ENCODE measurements around the gene PAQR8.
"Not testable (repeated sequence)": the region's sequence is repeated elsewhere in the genome, so short reads cannot be mapped to it uniquely, and the experiment has no call there.

Gene PAQR8

GRCh38 chr6:52377538-52378221 is 15.7 kb downstream of the PAQR8 start:
- no peak for DNase-seq (ENCODE audit: low spot score)

- no peak for DNase-seq (ENCODE audit: low spot score)
Observed at GRCh38 chr6:52381249-52381648, 19.3 kb downstream of the PAQR8 start.

- no peak for DNase-seq (ENCODE audit: low spot score)
Observed at GRCh38 chr6:52384145-52384766, 22.3 kb downstream of the PAQR8 start.

- DNase-seq (ENCODE audit: low spot score), result no peak
Observed at GRCh38 chr6:52385074-52385473, 23.1 kb downstream of the PAQR8 start.

- not testable (repeated sequence) for DNase-seq (ENCODE audit: low spot score)
Observed at GRCh38 chr6:52388119-52388518, 26.2 kb downstream of the PAQR8 start.

GRCh38 chr6:52388790-52389189 is 26.8 kb downstream of the PAQR8 start:
- DNase-seq (ENCODE audit: low spot score), result no peak

- peak; percentile 28 for DNase-seq (ENCODE audit: low spot score)
Observed at GRCh38 chr6:52389264-52389625, 27.3 kb downstream of the PAQR8 start.

GRCh38 chr6:52389626-52390360 is 27.8 kb downstream of the PAQR8 start:
- DNase-seq (ENCODE audit: low spot score), result peak; percentile 59

- no peak for DNase-seq (ENCODE audit: low spot score)
Observed at GRCh38 chr6:52390361-52390727, 28.4 kb downstream of the PAQR8 start.

- DNase-seq (ENCODE audit: low spot score), result no peak
Observed at GRCh38 chr6:52391599-52391998, 29.6 kb downstream of the PAQR8 start.

GRCh38 chr6:52392944-52393343 is 31.0 kb downstream of the PAQR8 start:
- DNase-seq (ENCODE audit: low spot score), result no peak

GRCh38 chr6:52393780-52394179 is 31.8 kb downstream of the PAQR8 start:
- no peak for DNase-seq (ENCODE audit: low spot score)

GRCh38 chr6:52394251-52394666 is 32.3 kb downstream of the PAQR8 start:
- no peak for DNase-seq (ENCODE audit: low spot score)

GRCh38 chr6:52395969-52396368 is 34.0 kb downstream of the PAQR8 start:
- DNase-seq (ENCODE audit: low spot score), result no peak

- DNase-seq (ENCODE audit: low spot score), result peak; percentile 44
Observed at GRCh38 chr6:52399511-52400312, 37.8 kb downstream of the PAQR8 start.

GRCh38 chr6:52400313-52401041 is 38.5 kb downstream of the PAQR8 start:
- DNase-seq (ENCODE audit: low spot score), result no peak

GRCh38 chr6:52403086-52403485 is 41.1 kb downstream of the PAQR8 start:
- no peak for DNase-seq (ENCODE audit: low spot score)

GRCh38 chr6:52403627-52404026 is 41.7 kb downstream of the PAQR8 start:
- DNase-seq (ENCODE audit: low spot score), result no peak

GRCh38 chr6:52405243-52405642 is 43.3 kb downstream of the PAQR8 start:
- no peak for DNase-seq (ENCODE audit: low spot score)

- peak; percentile 63 for DNase-seq (ENCODE audit: low spot score)
Observed at GRCh38 chr6:52407467-52407866, 45.5 kb downstream of the PAQR8 start.

- DNase-seq (ENCODE audit: low spot score), result no peak
Observed at GRCh38 chr6:52409499-52409898, 47.5 kb downstream of the PAQR8 start.

- DNase-seq (ENCODE audit: low spot score), result no peak
Observed at GRCh38 chr6:52410979-52411378, 49.0 kb downstream of the PAQR8 start.
